ENCODE measurements around the gene MIOS.
"Not testable (repeated sequence)": the region's sequence is repeated elsewhere in the genome, so short reads cannot be mapped to it uniquely, and the experiment has no call there.

DNA sequence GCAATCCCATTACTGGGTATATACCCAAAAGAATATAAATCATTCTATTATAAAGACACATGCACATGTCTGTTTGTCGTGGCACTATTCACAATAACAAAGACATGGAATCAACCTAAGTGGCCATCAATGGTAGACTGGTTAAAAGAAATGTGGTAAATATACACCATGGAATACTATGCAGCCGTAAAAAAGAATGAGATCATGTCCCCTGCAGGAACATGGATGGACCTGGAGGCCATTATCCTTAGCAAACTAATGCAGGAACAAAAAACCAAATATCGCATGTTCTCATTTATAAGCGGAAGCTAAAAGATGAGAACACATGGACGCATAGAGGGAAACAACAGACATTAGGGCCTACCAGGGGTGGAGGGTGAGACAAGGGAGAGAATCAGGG is 5.1 kb upstream of the MIOS start:
- TF ChIP-seq, protein P1, sequence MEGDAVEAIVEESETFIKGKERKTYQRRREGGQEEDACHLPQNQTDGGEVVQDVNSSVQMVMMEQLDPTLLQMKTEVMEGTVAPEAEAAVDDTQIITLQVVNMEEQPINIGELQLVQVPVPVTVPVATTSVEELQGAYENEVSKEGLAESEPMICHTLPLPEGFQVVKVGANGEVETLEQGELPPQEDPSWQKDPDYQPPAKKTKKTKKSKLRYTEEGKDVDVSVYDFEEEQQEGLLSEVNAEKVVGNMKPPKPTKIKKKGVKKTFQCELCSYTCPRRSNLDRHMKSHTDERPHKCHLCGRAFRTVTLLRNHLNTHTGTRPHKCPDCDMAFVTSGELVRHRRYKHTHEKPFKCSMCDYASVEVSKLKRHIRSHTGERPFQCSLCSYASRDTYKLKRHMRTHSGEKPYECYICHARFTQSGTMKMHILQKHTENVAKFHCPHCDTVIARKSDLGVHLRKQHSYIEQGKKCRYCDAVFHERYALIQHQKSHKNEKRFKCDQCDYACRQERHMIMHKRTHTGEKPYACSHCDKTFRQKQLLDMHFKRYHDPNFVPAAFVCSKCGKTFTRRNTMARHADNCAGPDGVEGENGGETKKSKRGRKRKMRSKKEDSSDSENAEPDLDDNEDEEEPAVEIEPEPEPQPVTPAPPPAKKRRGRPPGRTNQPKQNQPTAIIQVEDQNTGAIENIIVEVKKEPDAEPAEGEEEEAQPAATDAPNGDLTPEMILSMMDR (IDR thresholded peaks at IDR 0.05): not testable (repeated sequence)
- TF ChIP-seq POLR2A (IDR thresholded peaks at IDR 0.05): not testable (repeated sequence)
